Endothelial cell of umbilical vein (primary cell): ENCODE data around the gene MYPN. TPM values are rescaled to one million over a fixed set of nuclear protein-coding genes. Genes with fewer than 3 reads are reported as not detected.

Experiments used
- BruUV-seq: library from RNA; stranded (reverse); fragments of 400-500 nt; replicated peaks from 2 replicates; lab custom pipeline; 2021; lab: Mats Ljungman, UMichigan
- CTCF ChIA-PET: fragments of 300-600, 350-600 bp; sonication (Branson Sonifier 250); formaldehyde crosslinking; loops from one replicate; lab custom pipeline; 2021; ENCODE audit warnings: antibody characterized with exemption, inconsistent platforms; lab: Charles Lee
- POLR2A ChIA-PET: fragments of 300-600, 350-600 bp; sonication (Branson Sonifier 250); formaldehyde crosslinking; loops from one replicate; lab custom pipeline; 2021; ENCODE audit warnings: antibody characterized with exemption, inconsistent platforms; lab: Charles Lee
- DNase-seq: peaks from one replicate; pipeline ENCODE4 v3.0.0-alpha.2; 2011; ENCODE audit warnings: low read depth, low spot score
- FAIRE-seq: peaks from 2 replicates; lab custom pipeline; 2011; peaks lifted over from hg19 to GRCh38; lab: Jason Lieb, UNC
- H2AFZ ChIP-seq: 2 replicates; pipeline ENCODE4 v1.6.0; 2012; ENCODE audit warnings: low read depth, low read length, control low read depth, inconsistent platforms
- H3K27ac ChIP-seq: 2 replicates; pipeline ENCODE4 v1.5.1; 2011; ENCODE audit warnings: low read depth, mild to moderate bottlenecking, control low read depth, low read length, moderate library complexity; ENCODE audit not compliant: insufficient read depth
- H3K27me3 ChIP-seq, 2 experiments: 2 replicates each; pipeline versions ENCODE4 v1.6.0 to v1.6.1; 2011; ENCODE audit warnings: low read length in 2 of 2, mixed read lengths in 1 of 2; ENCODE audit not compliant: control insufficient read depth in 2 of 2, insufficient read depth in 2 of 2
- H3K36me3 ChIP-seq, 2 experiments: 2 replicates in 1 of 2; 3 replicates in 1 of 2; pipeline ENCODE4 v1.5.1; 2011; ENCODE audit warnings: low read length in 2 of 2, mild to moderate bottlenecking in 1 of 2, moderate library complexity in 1 of 2; ENCODE audit not compliant: control insufficient read depth in 2 of 2, insufficient read depth in 2 of 2; ENCODE audit errors: extremely low read depth in 1 of 2
- H3K4me1 ChIP-seq: 3 replicates; pipeline ENCODE4 v1.5.1; 2011; ENCODE audit warnings: mild to moderate bottlenecking, low read length; ENCODE audit not compliant: control insufficient read depth, insufficient read depth; ENCODE audit errors: extremely low read depth
- H3K4me2 ChIP-seq: 2 replicates; pipeline ENCODE4 v1.6.1; 2011; ENCODE audit warnings: low read length, control low read depth, mixed read lengths; ENCODE audit not compliant: insufficient read depth
- H3K4me3 ChIP-seq, 3 experiments: fragments of 200-600 bp in 1 of 3; sonication (generic), shearing (Covaris generic) in 1 of 3; replicated peaks in 1 of 3; 2 replicates each; pipeline ENCODE4 v1.5.1; 2011 to 2016; ENCODE audit warnings: control low read depth in 3 of 3, low read length in 3 of 3, mild to moderate bottlenecking in 2 of 3, inconsistent platforms in 1 of 3, low read depth in 1 of 3, moderate library complexity in 1 of 3; ENCODE audit not compliant: insufficient read depth in 1 of 3
- H3K79me2 ChIP-seq: 2 replicates; pipeline ENCODE4 v1.6.0; 2012; ENCODE audit warnings: low read length, inconsistent platforms; ENCODE audit not compliant: control insufficient read depth, insufficient read depth
- H3K9ac ChIP-seq: replicated peaks from 2 replicates; pipeline ENCODE3; 2011; ENCODE audit warnings: low read length, control low read depth; ENCODE audit not compliant: insufficient read depth; ENCODE audit errors: extremely low read depth
- H3K9me1 ChIP-seq: replicated peaks from 3 replicates; pipeline ENCODE4 v1.6.0; 2011; ENCODE audit warnings: mild to moderate bottlenecking, low read length; ENCODE audit not compliant: control insufficient read depth, insufficient read depth; ENCODE audit errors: extremely low read depth
- H3K9me3 ChIP-seq: replicated peaks from 2 replicates; pipeline ENCODE4 v1.5.1; 2012; ENCODE audit warnings: low read length, inconsistent platforms; ENCODE audit not compliant: control insufficient read depth, insufficient read depth
- H4K20me1 ChIP-seq: replicated peaks from 2 replicates; pipeline ENCODE3; 2011; ENCODE audit warnings: mild to moderate bottlenecking, low read length; ENCODE audit not compliant: control insufficient read depth, insufficient read depth; ENCODE audit errors: extremely low read depth
- JUN ChIP-seq: IDR thresholded peaks from 2 replicates; pipeline ENCODE4 v1.6.1; 2011; ENCODE audit warnings: borderline replicate concordance, low read depth; ENCODE audit not compliant: insufficient read length, insufficient read depth
- MYC ChIP-seq: IDR thresholded peaks from one replicate; pipeline ENCODE4 v1.6.1; 2011; ENCODE audit warnings: mild to moderate bottlenecking, low read depth, low read length
- POLR2A ChIP-seq: IDR thresholded peaks from 2 replicates; pipeline ENCODE4 v1.6.1; 2012; ENCODE audit warnings: low read depth, mild to moderate bottlenecking, control low read depth, low read length
- POLR2AphosphoS5 ChIP-seq: IDR thresholded peaks from 2 replicates; pipeline ENCODE4 v1.6.1; 2012; ENCODE audit warnings: low read depth, mild to moderate bottlenecking, control low read depth, low read length, moderate library complexity; ENCODE audit not compliant: insufficient read depth
- dilution Hi-C: fragments of 300-500 bp; cut with MboI; formaldehyde crosslinking; loops from one replicate; pipeline ENCODE4 v1.15.0; 2019; ENCODE audit warnings: low sequenced_read_pairs; ENCODE audit not compliant: extremely low pct_ligation_motif_present
- intact Hi-C: fragments of 100-400 bp; cut with micrococcal nuclease; formaldehyde crosslinking; loops from one replicate; pipeline ENCODE4 v1.10.0; 2022
- polyA plus RNA-seq, 4 experiments: library from polyadenylated mRNA; depleted of rRNA in 3 of 4; stranded (reverse) in 3 of 4; unstranded in 1 of 4; fragments of >200 nt; gene quantifications; 2 replicates each; pipeline versions ENCODE4 v1.2.1 to v1.2.3, GENCODE V29; 2011 to 2012; ENCODE audit warnings: missing spikeins in 1 of 4
- total RNA-seq: library from RNA; stranded (reverse); gene quantifications from 2 replicates; pipeline ENCODE4 v1.2.3, GENCODE V29; 2021
- TF ChIP-seq, protein P1 (sequence below), 2 donors: IDR thresholded peaks; 1 replicate in 1 of 2; 2 replicates in 1 of 2; pipeline ENCODE4 v1.5.1; 2011; ENCODE audit warnings: low read length in 2 of 2, mild to moderate bottlenecking in 2 of 2, moderate library complexity in 2 of 2, control low read depth in 1 of 2, inconsistent platforms in 1 of 2, low read depth in 1 of 2; ENCODE audit not compliant: insufficient read depth in 1 of 2; ENCODE audit errors: extremely low read depth in 1 of 2

MYPN gene
- total and polyA plus RNA-seq, 2 donors (not counting 3 experiments of a cell fraction or from before 2014, with no cell fraction given) = 0.01 TPM; not detected in 1

DNA sequence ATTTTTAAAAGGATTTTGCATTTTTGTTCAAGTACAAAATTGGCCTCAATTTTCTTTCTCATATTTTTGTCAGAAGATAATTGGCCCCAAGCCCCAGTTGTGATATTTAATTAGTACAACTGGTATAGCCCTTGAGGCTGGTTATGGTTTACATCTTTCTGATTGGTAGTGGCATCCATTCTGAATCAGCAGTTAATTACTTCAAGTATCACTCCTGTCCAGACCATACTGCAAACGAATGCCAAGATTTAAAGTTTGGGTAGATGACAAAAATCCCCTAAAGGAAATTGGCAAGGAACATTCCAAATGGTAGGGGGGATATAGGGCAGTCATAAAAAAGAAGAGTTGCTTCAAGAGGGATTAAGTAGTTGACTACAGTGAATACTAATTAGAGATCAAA is 23.1 kb downstream of the MYPN start:
- Histone ChIP-seq H3K9me3 (no peaks in the 10 kb centered on the region), H3K36me3 (no peaks in the 10 kb centered on the region), H3K79me2 (no peaks in the 10 kb centered on the region), H4K20me1 (no peaks in the 10 kb centered on the region), H3K4me2 (no peak overlapping the region), H3K9me1 (no peaks in the 10 kb centered on the region), H3K27me3 (no peaks in the 10 kb centered on the region), H3K27ac (no peak overlapping the region), H3K9ac (no peak overlapping the region), H2AFZ (no peak overlapping the region), H3K4me3 (no peak overlapping the region), H3K4me1 (peaks cover 35% of the 10 kb centered on the region)
- no peak for FAIRE-seq
- ChIA-PET POLR2A (no interaction called here), CTCF (interaction anchor here (1.0 to 1.5 kb wide), 4 partner anchors 10 to 35 kb away, joined by 3 to 6 read pairs (median 4); no protein-coding TSS in a partner anchor)
- dilution Hi-C loops (no loop called here), intact Hi-C loops (no loop called here)
- BruUV-seq = no TSS peak
- DNase-seq = no peak
- TF ChIP-seq, protein P1, sequence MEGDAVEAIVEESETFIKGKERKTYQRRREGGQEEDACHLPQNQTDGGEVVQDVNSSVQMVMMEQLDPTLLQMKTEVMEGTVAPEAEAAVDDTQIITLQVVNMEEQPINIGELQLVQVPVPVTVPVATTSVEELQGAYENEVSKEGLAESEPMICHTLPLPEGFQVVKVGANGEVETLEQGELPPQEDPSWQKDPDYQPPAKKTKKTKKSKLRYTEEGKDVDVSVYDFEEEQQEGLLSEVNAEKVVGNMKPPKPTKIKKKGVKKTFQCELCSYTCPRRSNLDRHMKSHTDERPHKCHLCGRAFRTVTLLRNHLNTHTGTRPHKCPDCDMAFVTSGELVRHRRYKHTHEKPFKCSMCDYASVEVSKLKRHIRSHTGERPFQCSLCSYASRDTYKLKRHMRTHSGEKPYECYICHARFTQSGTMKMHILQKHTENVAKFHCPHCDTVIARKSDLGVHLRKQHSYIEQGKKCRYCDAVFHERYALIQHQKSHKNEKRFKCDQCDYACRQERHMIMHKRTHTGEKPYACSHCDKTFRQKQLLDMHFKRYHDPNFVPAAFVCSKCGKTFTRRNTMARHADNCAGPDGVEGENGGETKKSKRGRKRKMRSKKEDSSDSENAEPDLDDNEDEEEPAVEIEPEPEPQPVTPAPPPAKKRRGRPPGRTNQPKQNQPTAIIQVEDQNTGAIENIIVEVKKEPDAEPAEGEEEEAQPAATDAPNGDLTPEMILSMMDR (IDR thresholded peaks at IDR 0.05; ENCODE audit: extremely low read depth in 1 of 2, insufficient read depth in 1 of 2, low read depth in 1 of 2, low read length in 2 of 2) = no peak
- TF ChIP-seq POLR2A (no peak), JUN (no peak), POLR2AphosphoS5 (no peak), MYC (no peak)

DNA sequence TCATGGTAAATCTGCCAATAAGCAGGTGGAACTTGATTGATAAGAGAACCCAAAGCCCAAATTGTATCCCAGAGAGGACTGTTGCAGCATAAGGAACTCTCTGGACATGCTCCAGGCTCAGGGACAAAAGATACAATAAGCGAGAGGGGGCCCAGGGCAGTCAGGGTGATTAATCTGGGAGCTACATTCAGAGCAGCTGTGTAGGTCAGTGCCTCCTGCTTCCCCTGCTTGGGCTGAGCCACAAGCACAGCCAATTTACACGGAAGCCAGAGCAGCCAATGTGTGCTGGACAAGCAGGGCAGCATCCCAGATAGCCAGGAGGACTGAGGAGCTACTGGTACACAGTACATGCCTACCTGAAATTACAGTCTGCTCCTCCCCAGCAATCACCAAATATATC is 24.2 kb downstream of the MYPN start:
- intact Hi-C loops (no loop called here), dilution Hi-C loops (no loop called here)
- no peaks in the 10 kb centered on the region for H3K9me3 ChIP-seq
- H3K36me3 ChIP-seq = no peaks in the 10 kb centered on the region
- TF ChIP-seq JUN = no peak
- TF ChIP-seq POLR2AphosphoS5 = peak; percentile 28
- peak; percentile 55 for TF ChIP-seq POLR2A
- no peak for TF ChIP-seq MYC
- no peak overlapping the region for H3K4me2 ChIP-seq
- ChIA-PET POLR2A (no interaction called here), CTCF (interaction anchor here (1.0 to 1.9 kb wide), 9 partner anchors 9 to 79 kb away, joined by 3 to 11 read pairs (median 4); partner anchors contain the start of gene MYPN)
- H3K27ac ChIP-seq = peak overlapping the region; percentile 45
- no peaks in the 10 kb centered on the region for H3K27me3 ChIP-seq
- H2AFZ ChIP-seq = peak overlapping the region; percentile 68
- H3K9ac ChIP-seq = no peak overlapping the region
- no peak overlapping the region for H3K4me3 ChIP-seq
- no TSS peak for BruUV-seq
- FAIRE-seq (peak; percentile 58), DNase-seq (peak; percentile 91)
- no peaks in the 10 kb centered on the region for H3K79me2 ChIP-seq
- no peaks in the 10 kb centered on the region for H4K20me1 ChIP-seq
- H3K4me1 ChIP-seq = peaks cover 35% of the 10 kb centered on the region
- no peaks in the 10 kb centered on the region for H3K9me1 ChIP-seq
